Hematopoietic multipotent progenitor cell treated with erythropoietin and hydrocortisone succinate and interleukin-3 and kit ligand, for 17 days (in vitro differentiated cells): Measurements from ENCODE around the gene MAP3K5.
A peak's percentile ranks its signal among the peaks of the same experiment; 100 is the strongest.
"Not testable (repeated sequence)": the region's sequence is repeated elsewhere in the genome, so short reads cannot be mapped to it uniquely, and the experiment has no call there.

Experiments used
- DNase-seq: peaks from one replicate; pipeline ENCODE4 v3.0.0-alpha.2; 2015; ENCODE audit warnings: low spot score

MAP3K5 gene

DNA sequence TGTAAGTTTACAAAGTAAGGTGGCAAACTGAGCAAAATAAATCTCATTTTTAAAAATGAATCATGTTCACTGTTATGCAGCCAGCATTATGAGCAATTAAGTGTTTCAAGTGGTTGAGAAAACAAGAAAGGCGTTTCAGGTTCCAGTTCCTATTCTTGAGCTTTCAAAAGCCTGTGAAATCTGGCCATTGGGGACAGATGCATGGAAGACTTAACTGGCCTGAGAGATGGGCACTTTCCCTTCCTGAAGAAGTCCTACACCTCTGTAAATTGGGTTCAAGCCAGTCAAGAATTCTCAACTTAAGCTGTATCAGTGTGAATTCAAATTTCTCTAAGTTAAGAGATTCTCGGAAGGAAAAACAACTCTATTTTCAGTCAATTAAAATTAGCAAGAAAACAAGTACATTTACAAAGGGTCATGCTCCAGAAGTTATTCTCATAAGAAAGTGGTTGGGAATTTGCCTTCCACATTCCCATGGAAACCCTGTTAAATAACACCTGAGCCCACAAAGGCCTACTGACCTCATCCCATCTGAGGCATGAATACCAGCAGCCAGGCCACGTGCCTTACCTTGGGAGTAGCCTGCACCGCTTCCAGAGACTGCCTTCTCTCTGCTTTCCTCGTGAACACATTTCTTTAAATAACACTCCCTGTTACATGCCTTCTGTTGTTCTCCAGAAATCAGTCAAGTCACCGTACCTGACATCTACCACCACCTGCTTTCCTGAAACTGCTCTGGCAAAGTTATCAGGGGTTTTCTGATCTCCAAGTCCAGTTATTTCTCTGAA is 19.4 kb downstream of the MAP3K5 start:
- no peak for DNase-seq

- DNase-seq: no peak
Observed at GRCh38 chr6:136771306-136771705, 21.0 kb downstream of the MAP3K5 start.

- DNase-seq: no peak
Observed at GRCh38 chr6:136769759-136770158, 22.5 kb downstream of the MAP3K5 start.

- DNase-seq: peak; percentile 29
Observed at GRCh38 chr6:136769124-136769523, 23.2 kb downstream of the MAP3K5 start.

DNA sequence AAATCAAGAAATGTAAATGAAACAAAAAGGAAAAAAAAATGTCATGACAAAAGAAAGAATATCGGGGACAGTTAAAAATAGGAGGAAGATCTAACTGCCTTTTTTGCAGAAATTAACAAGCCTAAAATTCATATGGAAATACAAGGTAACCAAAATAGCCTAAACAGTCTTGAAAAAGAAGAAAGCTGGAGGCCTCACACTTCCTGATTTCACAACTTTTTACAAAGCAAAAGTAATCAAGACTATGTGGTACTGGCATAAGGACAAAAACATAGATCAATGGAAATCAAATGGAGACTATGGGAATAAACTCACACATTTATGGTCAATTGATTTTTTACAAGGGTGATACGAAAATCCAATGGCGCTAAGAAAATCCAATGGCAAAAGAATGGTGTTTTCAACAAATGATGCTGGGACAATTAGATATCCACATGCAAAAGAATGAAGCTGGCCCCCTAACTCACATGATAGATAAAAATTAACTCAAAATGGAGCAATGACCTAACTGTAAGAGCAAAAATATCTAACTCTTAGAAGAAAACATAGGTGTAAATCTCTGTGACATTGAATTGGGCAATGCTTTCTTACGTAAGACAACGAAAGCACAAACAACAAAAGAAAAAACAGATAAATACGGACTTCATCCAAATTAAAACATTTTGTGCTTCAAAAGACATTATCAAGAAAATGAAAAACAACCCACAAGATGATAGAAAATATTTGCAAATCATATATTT is 24.5 kb downstream of the MAP3K5 start:
- no peak for DNase-seq

GRCh38 chr6:136767103-136767502 is 25.2 kb downstream of the MAP3K5 start:
- no peak for DNase-seq

- DNase-seq: no peak
Observed at GRCh38 chr6:136766274-136766673, 26.0 kb downstream of the MAP3K5 start.

GRCh38 chr6:136764517-136764993 is 27.7 kb downstream of the MAP3K5 start:
- DNase-seq: no peak

DNA sequence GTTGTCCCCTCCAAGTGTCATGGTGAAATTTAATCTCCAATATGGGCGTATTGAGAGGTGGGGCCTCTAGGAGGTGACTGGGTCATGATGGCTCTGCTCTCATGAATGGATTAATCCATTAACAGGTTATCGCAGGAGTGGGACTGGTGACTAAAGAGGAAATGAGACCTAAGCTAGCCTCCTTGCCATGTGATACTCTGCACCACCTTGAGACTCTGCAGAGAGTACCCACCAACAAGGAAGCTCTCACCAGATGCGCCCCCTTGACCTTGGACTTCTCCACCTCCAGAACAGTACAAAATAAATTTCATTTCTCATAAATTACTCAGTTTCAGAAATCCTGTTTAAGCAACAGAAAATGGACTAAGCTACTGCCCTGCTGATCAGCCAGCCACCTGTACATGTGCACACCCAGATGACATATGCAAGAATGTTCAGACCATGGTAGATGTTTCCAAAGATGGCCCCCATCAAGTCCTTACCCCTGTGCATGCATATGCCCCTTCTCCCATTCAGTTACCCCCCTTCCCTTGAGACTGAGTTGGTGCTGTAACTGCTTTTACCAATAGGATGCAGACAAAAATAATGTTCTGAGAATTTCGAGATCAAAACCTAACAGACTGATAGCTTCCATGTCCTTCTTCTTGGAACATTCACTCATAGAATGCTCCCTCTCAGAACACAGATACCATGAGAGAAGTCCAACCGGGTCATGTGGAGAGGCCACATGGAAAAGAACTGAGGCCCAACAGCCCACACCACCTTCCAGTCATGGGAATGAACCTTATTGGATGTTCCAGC is 28.4 kb downstream of the MAP3K5 start:
- DNase-seq: no peak

DNA sequence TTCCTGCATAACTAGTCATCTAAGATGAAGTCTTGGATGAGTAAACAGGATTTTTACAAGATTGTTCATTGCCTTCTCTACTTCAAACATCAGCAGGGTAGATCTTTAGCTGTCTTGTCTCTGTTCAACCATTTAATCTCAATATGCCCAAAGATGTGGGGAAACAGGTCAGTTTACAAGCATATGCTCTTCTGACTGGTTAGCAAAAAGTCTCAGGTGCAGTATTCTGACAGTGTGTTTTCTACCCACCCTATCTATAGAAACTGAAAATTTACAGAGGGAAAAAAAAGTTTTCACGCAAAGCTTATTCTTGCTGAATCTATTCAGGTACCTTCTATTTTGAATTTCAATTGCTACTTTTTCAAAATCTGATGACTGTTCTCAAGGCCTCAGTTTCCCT is 29.0 kb downstream of the MAP3K5 start:
- DNase-seq: no peak

DNA sequence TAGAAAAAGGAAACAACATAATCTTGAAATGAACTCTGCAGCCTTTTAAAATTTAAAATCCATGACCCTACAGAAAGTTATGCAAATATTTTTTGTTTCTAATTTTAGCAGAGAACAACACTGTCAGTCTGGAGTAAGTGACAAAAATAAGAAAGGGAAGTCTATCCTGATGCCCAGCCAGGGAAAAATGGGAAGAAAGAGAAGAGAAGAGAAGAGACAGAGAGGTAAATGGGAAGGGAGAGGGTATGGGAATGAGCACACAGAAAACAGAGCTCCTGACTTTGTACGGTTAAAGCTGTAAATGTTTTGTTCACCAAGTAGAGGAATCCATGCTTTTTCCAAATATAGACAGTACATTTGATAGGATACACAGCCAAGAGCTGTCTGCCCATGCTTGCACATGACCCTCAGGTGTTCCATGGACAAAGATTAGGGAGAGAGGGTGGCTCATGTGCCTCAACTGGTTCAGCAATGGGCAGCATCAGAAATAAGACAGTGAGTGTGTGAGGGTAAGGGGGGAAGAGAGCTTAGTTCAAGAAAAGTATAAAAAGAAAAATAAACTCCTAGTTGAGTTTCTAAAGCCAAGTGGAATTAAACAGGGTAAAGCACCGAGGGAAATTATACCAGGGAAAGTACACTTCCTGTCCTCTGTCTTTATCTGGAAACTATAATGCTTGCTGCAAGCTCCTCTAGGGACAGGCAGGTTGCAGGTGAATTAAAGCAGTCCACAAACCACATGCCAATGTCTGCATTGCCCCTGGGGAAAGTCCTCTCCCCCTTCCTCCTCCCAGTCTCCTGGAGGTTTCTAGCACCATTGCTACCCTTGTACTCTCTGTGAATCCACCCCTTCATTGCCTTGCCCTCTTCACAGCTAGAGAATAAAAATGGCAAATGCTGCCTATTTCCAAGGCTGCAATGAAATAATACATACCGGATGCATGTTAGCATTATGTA is 30.0 kb downstream of the MAP3K5 start:
- DNase-seq: no peak

DNA sequence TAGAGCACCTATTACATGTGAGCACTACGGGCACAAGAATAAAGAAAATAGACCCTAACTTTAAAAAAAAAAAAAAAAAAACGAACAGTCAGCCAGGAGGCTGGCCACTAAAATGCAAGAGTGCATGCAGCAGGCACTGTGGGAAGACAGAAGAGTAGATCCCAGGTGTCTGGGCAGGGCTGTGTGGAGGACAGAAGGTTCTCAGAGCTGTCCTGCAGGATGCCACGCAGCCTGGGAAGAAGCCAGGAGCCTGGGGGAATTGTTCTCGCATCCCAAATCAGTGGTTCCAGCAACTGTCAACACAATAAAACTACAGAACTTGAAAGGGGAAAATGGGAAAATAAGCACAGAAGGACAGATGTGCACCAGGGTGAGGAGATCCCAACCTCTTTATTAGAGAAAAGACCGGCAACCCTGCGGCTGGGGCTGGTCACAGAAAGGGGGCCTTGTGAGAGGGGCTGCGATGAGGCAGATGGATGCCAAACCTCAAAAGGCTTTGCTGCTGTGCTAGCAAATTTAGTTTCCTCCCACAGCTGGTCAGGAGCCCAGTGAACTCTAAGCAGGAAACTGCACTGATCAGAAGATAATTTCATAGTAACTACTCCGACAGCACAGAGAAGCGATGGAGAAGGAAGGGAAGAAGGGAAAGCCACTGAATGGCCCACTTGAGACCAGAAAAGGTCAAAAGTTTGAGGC is 30.9 kb downstream of the MAP3K5 start:
- DNase-seq: peak; percentile 35

- DNase-seq: not testable (repeated sequence)
Observed at GRCh38 chr6:136760781-136761180, 31.5 kb downstream of the MAP3K5 start.

- DNase-seq: no peak
Observed at GRCh38 chr6:136757150-136757549, 35.1 kb downstream of the MAP3K5 start.

DNA sequence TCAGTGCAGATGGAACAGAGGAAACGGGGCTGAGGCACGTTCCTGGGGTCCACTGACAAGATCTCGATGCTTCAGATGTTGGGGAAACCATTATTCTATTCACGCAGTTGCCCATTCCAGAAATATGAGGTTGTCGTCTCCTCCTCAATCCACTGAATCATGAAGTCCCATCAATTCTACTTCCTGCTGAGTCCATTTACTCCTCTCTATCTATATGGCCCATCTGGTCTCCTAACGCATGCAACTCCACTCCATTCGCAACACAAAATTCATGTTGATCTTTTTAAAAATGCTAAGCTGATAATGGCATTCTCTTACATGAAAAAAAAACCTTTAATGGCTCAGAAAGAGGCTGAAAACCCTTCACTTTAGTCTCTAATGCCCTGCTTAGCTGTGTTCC is 37.5 kb downstream of the MAP3K5 start:
- no peak for DNase-seq

DNA sequence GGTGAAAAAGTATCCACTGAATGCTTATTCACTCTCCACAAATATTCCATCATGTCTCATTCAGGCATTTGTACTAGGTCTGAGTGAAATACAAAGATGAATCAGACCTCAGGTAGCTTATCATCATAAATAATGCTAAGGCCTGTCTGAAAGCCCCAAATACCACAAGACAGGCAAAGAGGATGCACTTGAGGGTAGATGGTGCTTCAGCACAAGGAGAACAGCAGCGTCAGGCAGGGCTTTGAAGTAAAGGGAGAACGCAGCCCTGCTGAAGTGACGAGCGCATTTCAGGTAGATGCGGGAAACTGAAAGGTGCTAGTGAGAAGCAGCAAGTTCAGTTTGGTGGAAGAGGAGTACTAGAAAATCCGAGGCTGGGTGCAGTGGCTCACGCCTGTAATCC is 38.7 kb downstream of the MAP3K5 start:
- no peak for DNase-seq

DNA sequence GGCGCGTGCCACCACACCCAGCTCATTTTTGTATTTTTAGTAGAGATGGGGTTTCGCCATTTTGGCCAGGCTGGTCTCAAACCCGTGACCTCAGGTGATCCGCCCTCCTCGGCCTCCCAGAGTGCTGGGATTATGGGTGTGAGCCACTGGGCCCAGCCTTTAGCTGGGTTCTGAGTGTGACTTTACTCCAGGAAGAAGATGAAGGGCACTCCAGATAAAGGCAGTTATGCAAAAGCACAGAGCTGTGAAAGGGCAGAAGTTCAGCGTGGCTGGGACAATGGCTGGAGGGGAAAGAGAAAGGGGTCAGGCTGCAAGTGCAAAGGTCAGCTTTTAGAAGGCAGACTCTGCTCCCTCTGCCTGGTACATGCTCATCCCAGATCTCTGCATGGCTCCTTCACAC is 39.7 kb downstream of the MAP3K5 start:
- DNase-seq: no peak

DNA sequence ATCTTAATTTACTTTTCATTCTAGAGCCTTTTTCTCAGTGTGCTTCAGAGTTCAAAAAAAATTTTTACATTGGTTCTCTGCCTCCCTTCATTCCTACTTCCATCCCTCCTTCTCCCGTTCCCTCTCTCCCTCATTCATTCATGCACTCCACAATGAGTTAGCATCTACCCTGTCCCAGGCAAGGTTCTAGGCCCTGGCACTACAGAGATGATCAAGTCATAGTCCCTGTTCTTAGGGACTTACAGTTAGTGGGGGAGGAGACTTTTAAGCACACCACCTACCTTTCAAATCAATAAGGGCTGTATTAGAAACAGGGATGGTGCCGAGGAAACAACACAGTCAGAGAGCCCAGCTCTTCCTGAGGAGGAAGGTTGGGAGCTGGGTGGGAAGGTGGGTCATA is 40.3 kb downstream of the MAP3K5 start:
- DNase-seq: no peak

- no peak for DNase-seq
Observed at GRCh38 chr6:136751522-136751956, 40.7 kb downstream of the MAP3K5 start.

- DNase-seq: no peak
Observed at GRCh38 chr6:136750696-136751521, 41.4 kb downstream of the MAP3K5 start.
